HEK293 (cell line): ENCODE measurements around the gene B4GALT3.
A peak's percentile ranks its signal among the peaks of the same experiment; 100 is the strongest.

Experiments
- CTCF ChIA-PET: fragments of 350-600 bp; formaldehyde crosslinking; extraction: SDS; loops from one replicate; lab custom pipeline; 2021; ENCODE audit warnings: antibody characterized with exemption; lab: Yijun Ruan, JAX
- POLR2A ChIA-PET: fragments of 300-600 bp; formaldehyde crosslinking; extraction: SDS; loops from one replicate; lab custom pipeline; 2020; ENCODE audit warnings: antibody characterized with exemption, inconsistent platforms; lab: Yijun Ruan, JAX
- H3K27ac ChIP-seq: fragments of 200-500 bp; sonication (Bioruptor generic); 2 replicates; pipeline ENCODE4 v1.5.1; 2014; ENCODE audit warnings: low read depth, low read length, control low read depth, inconsistent platforms; ENCODE audit errors: extremely low read depth
- H3K36me3 ChIP-seq, 2 experiments: fragments of 200-500 bp in 1 of 2; sonication (Bioruptor generic) in 1 of 2; 1 replicate in 1 of 2; 2 replicates in 1 of 2; pipeline ENCODE4 v1.5.1; 2014 to 2017; ENCODE audit warnings: inconsistent platforms in 2 of 2, low read length in 2 of 2; ENCODE audit not compliant: control insufficient read depth in 2 of 2, insufficient read depth in 1 of 2
- H3K4me1 ChIP-seq: fragments of 200-500 bp; sonication (Bioruptor generic); 2 replicates; pipeline ENCODE4 v1.5.1; 2014; ENCODE audit warnings: mild to moderate bottlenecking, low read length, inconsistent platforms; ENCODE audit not compliant: control insufficient read depth, insufficient read depth
- H3K4me3 ChIP-seq: 2 replicates; pipeline ENCODE4 v1.5.1; 2011; ENCODE audit warnings: low read depth, mild to moderate bottlenecking, control low read depth, low read length, moderate library complexity
- H3K9me3 ChIP-seq: fragments of 200-500 bp; sonication (Bioruptor generic); 2 replicates; pipeline ENCODE4 v1.5.1; 2014; ENCODE audit warnings: low read depth, low read length, inconsistent platforms; ENCODE audit not compliant: control insufficient read depth, insufficient read depth
- PRDM1 ChIP-seq: fragments of 450-650 bp; formaldehyde crosslinking; IDR thresholded peaks from 2 replicates; pipeline ENCODE4; 2016; ENCODE audit warnings: missing biosample characterization, missing genetic modification characterization
- SETDB1 ChIP-seq: IDR thresholded peaks from one replicate; pipeline ENCODE4 v1.6.1; 2017; ENCODE audit warnings: mild to moderate bottlenecking, low read length, moderate library complexity, mixed read lengths; ENCODE audit not compliant: insufficient read length
- WT1 ChIP-seq: fragments of 450-650 bp; formaldehyde crosslinking; IDR thresholded peaks from 2 replicates; pipeline ENCODE4 v1.5.1; 2016; ENCODE audit warnings: missing biosample characterization, missing genetic modification characterization
- ZBTB10 ChIP-seq: fragments of 450-650 bp; formaldehyde crosslinking; IDR thresholded peaks from 2 replicates; pipeline ENCODE4 v1.5.1; 2016; ENCODE audit warnings: missing biosample characterization, missing genetic modification characterization
- ZBTB20 ChIP-seq: fragments of 450-650 bp; formaldehyde crosslinking; IDR thresholded peaks from 2 replicates; pipeline ENCODE4 v1.5.1; 2016; ENCODE audit warnings: missing biosample characterization, missing genetic modification characterization
- ZBTB21 ChIP-seq: fragments of 450-650 bp; formaldehyde crosslinking; IDR thresholded peaks from 2 replicates; pipeline ENCODE4 v1.5.1; 2017; ENCODE audit warnings: missing biosample characterization, missing genetic modification characterization
- ZBTB26 ChIP-seq: fragments of 450-650 bp; formaldehyde crosslinking; optimal IDR thresholded peaks from 2 replicates; pipeline ENCODE3; 2016; ENCODE audit warnings: missing biosample characterization, mild to moderate bottlenecking, missing genetic modification characterization
- ZFHX2 ChIP-seq: fragments of 450-650 bp; formaldehyde crosslinking; conservative IDR thresholded peaks from 2 replicates; pipeline ENCODE4 v1.5.1; 2016; ENCODE audit warnings: missing biosample characterization, missing genetic modification characterization
- ZNF157 ChIP-seq: fragments of 450-650 bp; formaldehyde crosslinking; IDR thresholded peaks from 2 replicates; pipeline ENCODE4 v1.5.1; 2016; ENCODE audit warnings: missing biosample characterization, missing genetic modification characterization
- ZNF184 ChIP-seq: fragments of 450-650 bp; IDR thresholded peaks from 2 replicates; pipeline ENCODE4 v1.5.1; 2018; ENCODE audit warnings: missing biosample characterization, mild to moderate bottlenecking, missing genetic modification characterization
- ZNF202 ChIP-seq: fragments of 450-650 bp; formaldehyde crosslinking; IDR thresholded peaks from 2 replicates; pipeline ENCODE4 v1.5.1; 2016; ENCODE audit warnings: missing biosample characterization, missing genetic modification characterization, borderline replicate concordance
- ZNF529 ChIP-seq: fragments of 450-650 bp; formaldehyde crosslinking; IDR thresholded peaks from 2 replicates; pipeline ENCODE4 v1.5.1; 2017; ENCODE audit warnings: missing genetic modification characterization, missing biosample characterization; ENCODE audit not compliant: insufficient replicate concordance
- ZNF560 ChIP-seq: fragments of 450-650 bp; formaldehyde crosslinking; IDR thresholded peaks from 2 replicates; pipeline ENCODE4 v1.5.1; 2017; ENCODE audit warnings: missing biosample characterization, missing genetic modification characterization, borderline replicate concordance
- ZNF571 ChIP-seq: fragments of 450-650 bp; formaldehyde crosslinking; IDR thresholded peaks from 2 replicates; pipeline ENCODE4 v1.5.0; 2017; ENCODE audit warnings: missing biosample characterization, missing genetic modification characterization
- ZNF623 ChIP-seq: fragments of 450-650 bp; formaldehyde crosslinking; IDR thresholded peaks from 2 replicates; pipeline ENCODE4 v1.5.1; 2016; ENCODE audit warnings: missing biosample characterization, missing genetic modification characterization
- ZNF624 ChIP-seq: fragments of 450-650 bp; formaldehyde crosslinking; IDR thresholded peaks from 2 replicates; pipeline ENCODE4 v1.5.1; 2017; ENCODE audit warnings: missing biosample characterization, missing genetic modification characterization
- ZNF658 ChIP-seq: fragments of 450-650 bp; formaldehyde crosslinking; IDR thresholded peaks from 2 replicates; pipeline ENCODE4; 2016; ENCODE audit warnings: missing biosample characterization, missing genetic modification characterization
- ZNF664 ChIP-seq: fragments of 450-650 bp; formaldehyde crosslinking; IDR thresholded peaks from 2 replicates; pipeline ENCODE4 v1.5.1; 2016; ENCODE audit warnings: missing biosample characterization, missing genetic modification characterization
- ZNF843 ChIP-seq: fragments of 450-650 bp; formaldehyde crosslinking; IDR thresholded peaks from 2 replicates; pipeline ENCODE4 v1.5.1; 2016; ENCODE audit warnings: missing biosample characterization, missing genetic modification characterization
- TF ChIP-seq, protein P1 (sequence below): fragments of 450-650 bp; formaldehyde crosslinking; IDR thresholded peaks from 2 replicates; pipeline ENCODE4 v1.5.1; 2016; ENCODE audit warnings: missing biosample characterization, missing genetic modification characterization
- TF ChIP-seq, protein P2 (sequence below): fragments of 450-650 bp; formaldehyde crosslinking; IDR thresholded peaks from 2 replicates; pipeline ENCODE4 v1.5.1; 2016; ENCODE audit warnings: missing biosample characterization, missing genetic modification characterization
- TF ChIP-seq, protein P3 (sequence below): fragments of 450-650 bp; formaldehyde crosslinking; IDR thresholded peaks from 2 replicates; pipeline ENCODE4 v1.5.1; 2017; ENCODE audit warnings: missing biosample characterization, missing genetic modification characterization
- TF ChIP-seq, protein P4 (sequence below): fragments of 450-650 bp; formaldehyde crosslinking; IDR thresholded peaks from 2 replicates; pipeline ENCODE4 v1.5.1; 2016; ENCODE audit warnings: missing biosample characterization, missing genetic modification characterization

The B4GALT3 gene

GRCh38 chr1:161131523-161132409 lies 45.5 kb downstream of the B4GALT3 start:
- POLR2A ChIA-PET, result interaction anchor here (0.7 to 3.8 kb wide), 10 partner anchors 10 to 111 kb away, joined by 3 to 28 read pairs (median 10); partner anchors contain the start of genes F11R, NIT1, PFDN2 and PPOX
- H3K4me1 ChIP-seq, result 0 out of 2 replicates have a peak, but pooled peaks cover 2% of the 10 kb centered on the region
- CTCF ChIA-PET, result interaction anchor here (0.9 to 1.4 kb wide), 2 partner anchors 34 kb away, joined by 3 to 4 read pairs; partner anchors contain the start of gene PPOX
- TF ChIP-seq ZBTB26 (tag by site-specific recombination), result peak; percentile 36
- peak; percentile 69 for TF ChIP-seq ZFHX2
- TF ChIP-seq ZNF624 (tag by site-specific recombination), result no peak
- TF ChIP-seq, protein P1, sequence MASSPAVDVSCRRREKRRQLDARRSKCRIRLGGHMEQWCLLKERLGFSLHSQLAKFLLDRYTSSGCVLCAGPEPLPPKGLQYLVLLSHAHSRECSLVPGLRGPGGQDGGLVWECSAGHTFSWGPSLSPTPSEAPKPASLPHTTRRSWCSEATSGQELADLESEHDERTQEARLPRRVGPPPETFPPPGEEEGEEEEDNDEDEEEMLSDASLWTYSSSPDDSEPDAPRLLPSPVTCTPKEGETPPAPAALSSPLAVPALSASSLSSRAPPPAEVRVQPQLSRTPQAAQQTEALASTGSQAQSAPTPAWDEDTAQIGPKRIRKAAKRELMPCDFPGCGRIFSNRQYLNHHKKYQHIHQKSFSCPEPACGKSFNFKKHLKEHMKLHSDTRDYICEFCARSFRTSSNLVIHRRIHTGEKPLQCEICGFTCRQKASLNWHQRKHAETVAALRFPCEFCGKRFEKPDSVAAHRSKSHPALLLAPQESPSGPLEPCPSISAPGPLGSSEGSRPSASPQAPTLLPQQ (tag by site-specific recombination), result 0 out of 2 replicates have a peak, but pooled peaks have one; percentile 31
- no peak for TF ChIP-seq ZNF658 (tag by site-specific recombination)
- peak; percentile 31; the same call in 1 of the 2 replicates for TF ChIP-seq ZNF623 (tag by site-specific recombination)
- TF ChIP-seq, protein P2, sequence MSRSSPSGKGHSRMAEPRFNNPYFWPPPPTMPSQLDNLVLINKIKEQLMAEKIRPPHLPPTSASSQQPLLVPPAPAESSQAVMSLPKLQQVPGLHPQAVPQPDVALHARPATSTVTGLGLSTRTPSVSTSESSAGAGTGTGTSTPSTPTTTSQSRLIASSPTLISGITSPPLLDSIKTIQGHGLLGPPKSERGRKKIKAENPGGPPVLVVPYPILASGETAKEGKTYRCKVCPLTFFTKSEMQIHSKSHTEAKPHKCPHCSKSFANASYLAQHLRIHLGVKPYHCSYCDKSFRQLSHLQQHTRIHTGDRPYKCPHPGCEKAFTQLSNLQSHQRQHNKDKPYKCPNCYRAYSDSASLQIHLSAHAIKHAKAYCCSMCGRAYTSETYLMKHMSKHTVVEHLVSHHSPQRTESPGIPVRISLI (tag by site-specific recombination), result no peak
- TF ChIP-seq ZBTB21 (tag by site-specific recombination), result peak; percentile 32; the same call in 1 of the 2 replicates
- no peak for TF ChIP-seq ZNF202
- no peak for TF ChIP-seq ZNF664 (tag by site-specific recombination)
- TF ChIP-seq, protein P3, sequence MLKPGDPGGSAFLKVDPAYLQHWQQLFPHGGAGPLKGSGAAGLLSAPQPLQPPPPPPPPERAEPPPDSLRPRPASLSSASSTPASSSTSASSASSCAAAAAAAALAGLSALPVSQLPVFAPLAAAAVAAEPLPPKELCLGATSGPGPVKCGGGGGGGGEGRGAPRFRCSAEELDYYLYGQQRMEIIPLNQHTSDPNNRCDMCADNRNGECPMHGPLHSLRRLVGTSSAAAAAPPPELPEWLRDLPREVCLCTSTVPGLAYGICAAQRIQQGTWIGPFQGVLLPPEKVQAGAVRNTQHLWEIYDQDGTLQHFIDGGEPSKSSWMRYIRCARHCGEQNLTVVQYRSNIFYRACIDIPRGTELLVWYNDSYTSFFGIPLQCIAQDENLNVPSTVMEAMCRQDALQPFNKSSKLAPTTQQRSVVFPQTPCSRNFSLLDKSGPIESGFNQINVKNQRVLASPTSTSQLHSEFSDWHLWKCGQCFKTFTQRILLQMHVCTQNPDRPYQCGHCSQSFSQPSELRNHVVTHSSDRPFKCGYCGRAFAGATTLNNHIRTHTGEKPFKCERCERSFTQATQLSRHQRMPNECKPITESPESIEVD (tag by site-specific recombination), result no peak
- TF ChIP-seq ZBTB10 (tag by site-specific recombination), result peak; percentile 80
- peak; percentile 74 for TF ChIP-seq WT1 (tag by site-specific recombination)
- peak; percentile 82 for TF ChIP-seq ZBTB20 (tag by site-specific recombination)
- no peak for TF ChIP-seq ZNF529 (tag by site-specific recombination)
- no peak for TF ChIP-seq ZNF560
- peak; percentile 56; the same call in 1 of the 2 replicates for TF ChIP-seq ZNF157
- TF ChIP-seq, protein P4, sequence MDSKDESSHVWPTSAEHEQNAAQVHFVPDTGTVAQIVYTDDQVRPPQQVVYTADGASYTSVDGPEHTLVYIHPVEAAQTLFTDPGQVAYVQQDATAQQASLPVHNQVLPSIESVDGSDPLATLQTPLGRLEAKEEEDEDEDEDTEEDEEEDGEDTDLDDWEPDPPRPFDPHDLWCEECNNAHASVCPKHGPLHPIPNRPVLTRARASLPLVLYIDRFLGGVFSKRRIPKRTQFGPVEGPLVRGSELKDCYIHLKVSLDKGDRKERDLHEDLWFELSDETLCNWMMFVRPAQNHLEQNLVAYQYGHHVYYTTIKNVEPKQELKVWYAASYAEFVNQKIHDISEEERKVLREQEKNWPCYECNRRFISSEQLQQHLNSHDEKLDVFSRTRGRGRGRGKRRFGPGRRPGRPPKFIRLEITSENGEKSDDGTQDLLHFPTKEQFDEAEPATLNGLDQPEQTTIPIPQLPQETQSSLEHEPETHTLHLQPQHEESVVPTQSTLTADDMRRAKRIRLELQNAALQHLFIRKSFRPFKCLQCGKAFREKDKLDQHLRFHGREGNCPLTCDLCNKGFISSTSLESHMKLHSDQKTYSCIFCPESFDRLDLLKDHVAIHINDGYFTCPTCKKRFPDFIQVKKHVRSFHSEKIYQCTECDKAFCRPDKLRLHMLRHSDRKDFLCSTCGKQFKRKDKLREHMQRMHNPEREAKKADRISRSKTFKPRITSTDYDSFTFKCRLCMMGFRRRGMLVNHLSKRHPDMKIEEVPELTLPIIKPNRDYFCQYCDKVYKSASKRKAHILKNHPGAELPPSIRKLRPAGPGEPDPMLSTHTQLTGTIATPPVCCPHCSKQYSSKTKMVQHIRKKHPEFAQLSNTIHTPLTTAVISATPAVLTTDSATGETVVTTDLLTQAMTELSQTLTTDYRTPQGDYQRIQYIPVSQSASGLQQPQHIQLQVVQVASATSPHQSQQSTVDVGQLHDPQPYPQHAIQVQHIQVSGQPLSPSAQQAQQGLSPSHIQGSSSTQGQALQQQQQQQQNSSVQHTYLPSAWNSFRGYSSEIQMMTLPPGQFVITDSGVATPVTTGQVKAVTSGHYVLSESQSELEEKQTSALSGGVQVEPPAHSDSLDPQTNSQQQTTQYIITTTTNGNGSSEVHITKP (tag by site-specific recombination), result peak; percentile 81
- TF ChIP-seq ZNF843, result peak; percentile 79
- peak; percentile 100 for TF ChIP-seq PRDM1
- no peak for TF ChIP-seq ZNF184
- no peak for TF ChIP-seq SETDB1
- TF ChIP-seq ZNF571, result no peak

More at GRCh38 chr1:161131523-161132409, 45.5 kb downstream of the B4GALT3 start:
- Histone ChIP-seq H3K27ac (peak overlapping the region; percentile 91), H3K36me3 (peaks cover 0 to 42% of the 10 kb centered on the region in 2 experiments; a peak in 2 of 3 replicates), H3K9me3 (no peaks in the 10 kb centered on the region), H3K4me3 (peak overlapping the region; percentile 84)
